Mucosa of rectum (tissue), 2 donors: ENCODE results near the gene SBF1.
"Not testable (repeated sequence)": the region's sequence is repeated elsewhere in the genome, so short reads cannot be mapped to it uniquely, and the experiment has no call there.

Experiments
- H3K27ac ChIP-seq, 2 donors: one replicate each; pipeline ENCODE4 v1.7.0; 2013; ENCODE audit warnings: inconsistent platforms in 2 of 2, low read depth in 2 of 2, low read length in 2 of 2
- H3K27me3 ChIP-seq, 2 donors: one replicate each; pipeline ENCODE4 v1.7.0; 2013; ENCODE audit warnings: low read length in 2 of 2; ENCODE audit not compliant: control insufficient read depth in 2 of 2, insufficient read depth in 2 of 2
- H3K36me3 ChIP-seq, 2 donors: one replicate each; pipeline ENCODE4 v1.7.0; 2013; ENCODE audit warnings: low read length in 2 of 2; ENCODE audit not compliant: control insufficient read depth in 2 of 2, insufficient read depth in 2 of 2
- H3K4me1 ChIP-seq, 2 donors: one replicate each; pipeline ENCODE4 v1.7.0; 2013; ENCODE audit warnings: low read length in 2 of 2, mild to moderate bottlenecking in 1 of 2; ENCODE audit not compliant: control insufficient read depth in 2 of 2, insufficient read depth in 2 of 2
- H3K4me3 ChIP-seq, 2 donors: one replicate each; pipeline ENCODE4 v1.7.0; 2013; ENCODE audit warnings: low read length in 2 of 2
- H3K9ac ChIP-seq, 2 donors: one replicate each; pipeline ENCODE4 v1.7.0; 2013; ENCODE audit warnings: low read length in 2 of 2, low read depth in 1 of 2, mild to moderate bottlenecking in 1 of 2
- H3K9me3 ChIP-seq, 2 donors: one replicate each; pipeline ENCODE4 v1.7.0; 2013; ENCODE audit warnings: low read length in 2 of 2; ENCODE audit not compliant: control insufficient read depth in 2 of 2
- donor health status: healthy.
- donor health status: Normal muscosa, but diverticular disease.

Gene SBF1

GRCh38 chr22:50436841-50437341 lies 37.9 kb downstream of the SBF1 start:
- Histone ChIP-seq H3K27me3 (no peaks in the 10 kb centered on the region), H3K36me3 (peaks cover 50 to 52% of the 10 kb centered on the region in 2 donors), H3K9me3 (no peaks in the 10 kb centered on the region), H3K27ac (no peak overlapping the region), H3K9ac (no peak overlapping the region), H3K4me1 (no peaks in the 10 kb centered on the region), H3K4me3 (no peak overlapping the region)

DNA sequence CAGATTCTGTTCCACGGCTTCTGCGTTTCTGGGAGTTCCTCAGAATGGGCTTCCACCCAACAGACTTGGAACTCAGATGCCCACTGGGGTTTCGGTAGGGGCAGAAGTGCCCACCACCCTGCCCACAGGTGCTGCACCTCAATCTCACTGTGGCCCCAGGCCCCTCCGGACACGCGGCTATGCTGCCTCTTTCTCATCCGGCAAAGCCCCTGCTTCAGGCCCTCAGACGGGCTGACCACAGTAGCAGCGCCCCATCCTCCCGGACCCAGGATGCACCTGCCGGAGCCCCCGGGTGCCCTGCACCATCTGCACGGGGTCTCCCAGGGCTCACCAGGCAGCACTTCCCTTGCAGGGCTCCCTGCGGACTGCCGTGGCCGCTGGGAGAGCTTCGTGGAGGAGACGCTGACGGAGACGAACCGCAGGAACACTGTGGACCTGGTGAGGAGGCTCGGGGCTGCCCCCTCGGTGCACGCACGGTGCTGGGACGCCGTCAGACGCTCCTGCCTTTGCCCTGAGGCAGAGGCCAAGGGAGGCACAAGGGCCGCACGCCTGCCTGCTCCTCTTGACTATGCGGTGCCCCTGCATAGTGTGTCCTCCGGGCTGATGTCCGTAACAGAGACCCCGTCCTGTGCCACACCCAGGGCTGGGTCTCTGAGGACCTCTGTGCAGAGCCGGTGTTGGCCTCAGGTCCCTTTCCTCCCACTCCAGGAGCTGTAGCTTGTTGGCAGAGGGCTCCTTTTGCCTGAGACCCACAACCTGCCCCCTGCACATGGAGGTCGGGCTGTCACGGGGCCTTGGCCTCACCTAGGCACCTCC lies 38.6 kb downstream of the SBF1 start:
- no peak overlapping the region for H3K27ac ChIP-seq
- H3K9ac ChIP-seq, result no peak overlapping the region
- H3K27me3 ChIP-seq, result no peaks in the 10 kb centered on the region
- H3K9me3 ChIP-seq, result no peaks in the 10 kb centered on the region
- no peaks in the 10 kb centered on the region for H3K4me1 ChIP-seq
- H3K36me3 ChIP-seq, result peaks cover 54 to 56% of the 10 kb centered on the region in 2 donors
- no peak overlapping the region for H3K4me3 ChIP-seq

GRCh38 chr22:50435291-50436014 lies 39.4 kb downstream of the SBF1 start:
- H3K9ac ChIP-seq, result no peak overlapping the region
- no peaks in the 10 kb centered on the region for H3K4me1 ChIP-seq
- peaks cover 58 to 59% of the 10 kb centered on the region in 2 donors for H3K36me3 ChIP-seq
- no peaks in the 10 kb centered on the region for H3K27me3 ChIP-seq
- no peaks in the 10 kb centered on the region for H3K9me3 ChIP-seq
- no peak overlapping the region for H3K4me3 ChIP-seq
- no peak overlapping the region for H3K27ac ChIP-seq

DNA sequence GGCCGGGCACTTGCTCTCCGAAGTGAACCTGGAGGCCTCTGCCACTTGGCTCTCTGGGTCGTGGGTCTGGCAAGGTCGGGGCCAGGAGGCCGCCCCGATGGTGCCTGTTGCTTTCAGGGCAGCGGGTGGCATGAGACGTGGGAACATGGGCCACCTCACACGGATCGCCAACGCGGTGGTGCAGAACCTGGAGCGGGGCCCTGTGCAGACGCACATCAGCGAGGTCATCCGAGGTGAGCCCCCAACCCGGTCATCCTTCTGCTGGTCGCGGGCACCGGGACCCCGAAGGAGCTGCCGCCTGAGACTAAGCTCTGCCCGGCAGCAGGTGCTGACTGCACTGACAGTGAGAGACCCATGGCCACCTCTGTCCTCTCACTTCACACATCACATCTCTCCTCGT lies 40.0 kb downstream of the SBF1 start:
- Histone ChIP-seq H3K9me3 (no peaks in the 10 kb centered on the region), H3K4me3 (no peak overlapping the region), H3K27me3 (no peaks in the 10 kb centered on the region), H3K27ac (no peak overlapping the region), H3K36me3 (peaks cover 58 to 63% of the 10 kb centered on the region in 2 donors), H3K4me1 (no peaks in the 10 kb centered on the region), H3K9ac (no peak overlapping the region)

DNA sequence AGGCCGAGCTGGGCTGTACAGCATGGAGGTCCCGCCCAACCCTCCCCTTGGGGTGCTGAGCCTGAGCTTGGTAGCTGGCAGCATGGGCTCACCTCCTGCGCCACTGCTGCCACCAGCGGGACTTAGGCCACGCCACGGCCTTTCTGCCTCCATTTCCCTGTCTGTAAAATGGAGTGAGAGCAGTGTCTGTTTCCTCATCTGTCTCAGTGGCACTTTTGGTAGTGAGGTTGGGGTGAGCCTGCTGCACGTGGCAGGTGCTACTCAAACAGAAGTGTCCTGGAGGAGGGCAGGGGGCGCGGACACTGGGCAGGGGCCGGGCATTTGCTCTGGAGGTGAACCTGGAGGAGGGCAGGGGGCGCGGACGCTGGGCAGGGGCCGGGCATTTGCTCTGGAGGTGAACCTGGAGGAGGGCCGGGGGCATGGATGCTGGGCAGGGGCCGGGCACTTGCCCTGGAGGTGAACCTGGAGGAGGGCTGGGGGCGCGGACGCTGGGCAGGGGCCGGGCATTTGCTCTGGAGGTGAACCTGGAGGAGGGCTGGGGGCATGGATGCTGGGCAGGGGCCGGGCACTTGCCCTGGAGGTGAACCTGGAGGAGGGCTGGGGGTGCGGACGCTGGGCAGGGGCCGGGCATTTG lies 41.8 kb downstream of the SBF1 start:
- H3K9me3 ChIP-seq, result not testable (repeated sequence)
- H3K36me3 ChIP-seq, result peaks cover 50 to 53% of the 10 kb centered on the region in 2 donors

GRCh38 chr22:50432131-50432876 lies 42.5 kb downstream of the SBF1 start:
- no peaks in the 10 kb centered on the region for H3K9me3 ChIP-seq
- H3K4me1 ChIP-seq, result no peaks in the 10 kb centered on the region
- peaks cover 44 to 52% of the 10 kb centered on the region in 2 donors for H3K36me3 ChIP-seq
- H3K27ac ChIP-seq, result no peak overlapping the region
- no peaks in the 10 kb centered on the region for H3K27me3 ChIP-seq
- H3K9ac ChIP-seq, result no peak overlapping the region
- no peak overlapping the region for H3K4me3 ChIP-seq

More for the DNA sequence above, 41.8 kb downstream of the SBF1 start:
- H3K4me1 ChIP-seq, H3K4me3 ChIP-seq, H3K27me3 ChIP-seq, H3K27ac ChIP-seq, H3K9ac ChIP-seq: not testable (repeated sequence)

GRCh38 chr22:50425179-50425916 lies 49.5 kb downstream of the SBF1 start:
- Histone ChIP-seq H3K9ac (no peak overlapping the region), H3K27me3 (no peaks in the 10 kb centered on the region), H3K4me1 (no peaks in the 10 kb centered on the region), H3K27ac (no peak overlapping the region), H3K4me3 (no peak overlapping the region), H3K36me3 (peaks cover 55 to 57% of the 10 kb centered on the region in 2 donors), H3K9me3 (no peaks in the 10 kb centered on the region)

DNA sequence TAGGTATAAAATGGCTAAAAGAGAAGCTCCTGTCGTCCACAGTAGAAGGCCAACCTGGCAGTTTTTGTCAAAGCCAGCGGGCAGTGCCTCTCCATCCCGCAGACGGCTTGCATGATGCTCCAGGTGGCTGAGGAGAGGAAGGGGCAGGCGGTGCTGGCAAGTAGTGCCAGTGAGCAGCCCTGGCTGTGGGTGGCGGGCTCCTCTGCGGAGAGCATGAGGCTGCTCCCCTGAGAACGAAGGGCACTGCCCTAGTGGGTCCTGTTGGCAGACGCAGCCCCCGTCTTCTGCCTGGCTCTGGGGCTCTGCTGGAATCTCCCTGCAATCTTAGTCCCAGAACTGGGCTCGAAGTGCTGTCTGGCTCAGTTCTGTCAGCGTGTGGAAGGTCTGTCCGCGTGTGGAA lies 50.9 kb downstream of the SBF1 start:
- Histone ChIP-seq H3K9me3 (no peaks in the 10 kb centered on the region), H3K9ac (no peak overlapping the region), H3K36me3 (peaks cover 58 to 61% of the 10 kb centered on the region in 2 donors), H3K4me3 (no peak overlapping the region), H3K27ac (no peak overlapping the region), H3K27me3 (no peaks in the 10 kb centered on the region), H3K4me1 (no peaks in the 10 kb centered on the region)
